ENCODE data around the gene OSR1.
"Not testable (repeated sequence)": the region's sequence is repeated elsewhere in the genome, so short reads cannot be mapped to it uniquely, and the experiment has no call there.

The OSR1 gene

DNA sequence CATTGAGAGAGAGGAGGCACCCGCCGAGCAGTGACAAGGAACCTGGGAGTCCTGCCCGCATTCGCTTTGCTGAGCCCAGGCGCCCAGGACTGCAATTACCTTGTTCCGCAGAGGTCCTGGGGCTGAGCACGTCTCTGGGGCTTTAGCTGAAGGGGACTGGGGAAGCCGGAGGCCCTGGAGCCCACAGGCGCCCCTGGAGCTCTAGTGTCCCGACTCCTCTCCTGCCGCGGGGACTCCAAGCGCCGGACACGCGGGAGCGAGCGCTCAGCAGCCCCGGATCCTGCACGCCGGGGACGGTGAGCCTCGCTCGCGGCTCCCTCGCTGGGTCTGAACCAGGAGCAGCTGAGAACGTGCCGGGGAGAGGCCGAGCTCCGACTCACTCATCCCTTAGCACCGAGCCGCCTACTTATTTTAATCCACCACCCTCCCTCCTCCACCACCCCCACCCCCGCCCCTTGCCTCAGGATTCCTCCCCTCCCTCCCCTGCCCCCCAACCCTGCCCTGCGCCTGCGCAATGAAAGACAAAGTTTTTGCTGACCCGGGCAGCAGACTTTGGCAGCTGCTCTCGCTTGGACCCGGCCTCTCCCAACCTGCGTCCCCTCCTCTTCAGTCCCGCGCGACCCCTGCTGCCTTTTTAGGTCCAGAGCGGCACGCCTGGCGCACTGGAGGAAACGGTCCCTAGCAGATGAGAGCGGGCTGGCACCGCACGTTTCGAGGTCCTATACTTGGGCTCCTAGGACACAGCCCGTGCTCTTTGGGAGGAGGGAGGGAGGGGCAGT is at the start of gene OSR1:
Gene OSR1, minus strand, starts transcription at position 382 of the 779 bp plus-strand sequence. CDS start 4,818 bp downstream, outside the sequence.
- ATAC-seq = peak in 1 of 2 donors; percentile 10

DNA sequence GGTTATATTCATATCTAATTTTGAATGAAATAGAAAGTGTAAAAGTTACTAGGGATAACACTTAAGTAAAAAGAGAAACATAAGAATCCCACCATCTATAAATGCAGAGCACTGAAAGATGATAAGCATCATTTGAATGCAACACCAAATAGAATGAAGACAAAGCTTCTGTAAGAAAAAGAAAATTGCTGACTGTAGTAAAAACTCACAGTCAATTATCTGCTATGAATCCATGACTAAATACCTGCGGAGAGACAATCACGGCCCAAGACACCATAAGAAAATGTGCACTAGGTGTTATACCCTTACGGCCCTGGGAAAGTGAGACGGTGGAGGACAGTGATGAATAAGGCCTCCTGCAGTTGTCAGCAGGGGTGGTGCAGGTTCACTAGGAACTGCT is 45.4 kb upstream of the OSR1 start:
- no peak for ATAC-seq

DNA sequence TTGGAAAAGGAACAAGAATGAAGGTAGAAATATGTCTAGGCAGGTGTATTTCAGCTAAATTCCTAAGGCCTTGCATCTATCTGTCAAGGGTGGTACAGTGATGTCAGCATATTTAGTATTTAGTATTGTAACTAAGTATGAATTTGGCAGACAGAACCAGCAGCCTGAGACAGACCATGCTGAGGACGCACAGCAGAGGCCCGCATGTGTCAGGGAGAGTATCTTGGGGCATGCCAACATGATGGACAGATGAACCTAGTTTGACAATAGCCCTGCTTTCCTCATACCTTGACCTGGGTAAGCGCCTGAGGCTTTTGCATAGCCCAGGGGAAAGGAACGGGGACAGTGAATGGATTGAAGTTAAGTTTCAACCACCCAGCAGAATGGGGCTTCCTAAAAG is 33.8 kb upstream of the OSR1 start:
- ATAC-seq = no peak

DNA sequence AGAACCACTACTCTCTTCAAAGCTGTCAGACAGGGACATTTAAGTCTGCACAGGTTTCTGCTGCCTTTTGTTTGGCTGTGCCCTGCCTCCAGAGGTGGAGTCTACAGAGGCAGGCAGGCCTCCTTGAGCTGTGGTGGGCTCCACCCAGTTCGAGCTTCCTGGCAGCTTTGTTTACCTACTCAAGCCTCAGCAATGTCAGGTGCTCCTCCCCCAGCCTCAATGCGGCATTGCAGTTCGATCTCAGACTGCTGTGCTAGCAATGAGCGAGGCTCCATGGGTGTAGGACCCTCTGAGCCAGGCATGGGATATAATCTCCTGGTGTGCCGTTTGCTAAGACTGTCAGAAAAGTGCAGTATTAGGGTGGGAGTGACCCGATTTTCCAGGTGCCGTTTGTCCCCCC is 31.0 kb upstream of the OSR1 start:
- not testable (repeated sequence) for ATAC-seq

DNA sequence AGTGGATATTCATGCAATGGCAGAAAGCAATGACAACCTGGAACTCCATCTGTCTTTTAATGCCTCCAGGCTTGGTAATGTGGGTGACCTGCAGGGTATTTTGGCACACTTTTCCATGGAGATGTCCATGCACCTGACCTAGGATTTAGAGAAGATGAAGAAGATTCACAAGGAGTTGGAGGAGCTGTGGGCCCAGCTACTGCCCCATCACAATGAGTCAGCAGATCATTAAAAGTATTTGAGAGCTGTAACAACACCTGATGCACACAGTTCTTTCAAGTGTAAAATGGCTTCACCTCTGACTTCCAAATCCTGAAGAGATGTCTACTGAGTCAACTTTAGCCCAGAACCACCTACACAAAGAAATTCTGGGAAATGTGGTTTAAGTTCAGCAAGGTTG is 22.1 kb upstream of the OSR1 start:
- no peak for ATAC-seq

DNA sequence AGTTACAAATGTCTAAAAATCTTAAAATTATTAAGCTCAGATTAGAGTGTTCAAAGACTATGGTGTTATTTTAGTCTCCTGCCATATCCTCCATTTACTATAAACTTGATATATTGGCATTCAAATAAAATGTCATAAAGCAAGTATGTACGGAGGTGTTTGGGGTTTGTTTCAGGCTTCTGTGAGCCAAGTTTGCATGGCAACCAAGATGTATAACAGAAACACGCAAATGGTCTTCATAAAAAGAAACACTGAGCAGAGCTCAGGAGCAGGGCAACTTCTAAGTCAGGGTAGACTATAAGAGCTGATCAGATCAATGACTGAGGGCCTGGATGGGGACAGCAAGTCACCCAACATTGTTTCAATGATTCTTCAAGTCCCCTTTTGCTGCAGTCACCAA is 20.5 kb upstream of the OSR1 start:
- ATAC-seq = no peak

DNA sequence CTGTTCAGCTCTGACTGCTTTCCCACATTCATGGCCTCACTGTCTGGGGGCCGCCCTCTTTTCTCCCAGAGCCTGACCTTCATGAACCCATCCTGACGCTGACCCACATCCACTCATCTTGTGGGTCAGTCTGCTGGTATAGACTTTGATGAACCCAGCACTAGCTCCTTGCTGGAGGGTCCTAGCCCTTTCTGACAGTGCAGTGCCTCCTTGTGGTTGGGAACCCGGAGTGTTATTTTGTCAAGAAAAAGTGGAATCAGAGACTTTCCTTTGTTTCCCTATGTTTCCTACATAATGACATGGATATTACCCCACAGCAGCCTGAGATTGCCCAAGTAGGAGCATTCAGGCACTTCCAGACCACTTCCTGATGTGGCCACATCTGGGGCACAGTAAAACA is 19.3 kb upstream of the OSR1 start:
- ATAC-seq = no peak

DNA sequence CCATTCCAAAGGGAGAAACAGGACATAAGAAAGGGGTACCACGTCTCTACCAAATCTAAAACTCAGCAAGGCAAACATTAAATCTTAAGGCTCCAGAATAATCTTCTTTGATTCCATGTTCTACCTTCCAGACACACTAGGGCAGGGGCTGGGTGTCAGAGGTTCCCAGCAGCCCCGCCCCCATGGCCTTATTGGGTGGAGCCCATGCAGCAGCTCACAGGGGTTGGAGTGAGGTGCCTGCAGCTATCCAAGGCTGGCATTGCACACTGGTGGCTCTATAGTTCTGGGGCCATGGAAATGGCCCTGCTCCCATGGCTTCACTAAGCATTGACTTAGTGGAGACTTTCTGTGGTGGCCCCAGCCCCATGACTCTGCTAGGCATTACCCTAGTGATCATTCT is 14.9 kb upstream of the OSR1 start:
- no peak for ATAC-seq

DNA sequence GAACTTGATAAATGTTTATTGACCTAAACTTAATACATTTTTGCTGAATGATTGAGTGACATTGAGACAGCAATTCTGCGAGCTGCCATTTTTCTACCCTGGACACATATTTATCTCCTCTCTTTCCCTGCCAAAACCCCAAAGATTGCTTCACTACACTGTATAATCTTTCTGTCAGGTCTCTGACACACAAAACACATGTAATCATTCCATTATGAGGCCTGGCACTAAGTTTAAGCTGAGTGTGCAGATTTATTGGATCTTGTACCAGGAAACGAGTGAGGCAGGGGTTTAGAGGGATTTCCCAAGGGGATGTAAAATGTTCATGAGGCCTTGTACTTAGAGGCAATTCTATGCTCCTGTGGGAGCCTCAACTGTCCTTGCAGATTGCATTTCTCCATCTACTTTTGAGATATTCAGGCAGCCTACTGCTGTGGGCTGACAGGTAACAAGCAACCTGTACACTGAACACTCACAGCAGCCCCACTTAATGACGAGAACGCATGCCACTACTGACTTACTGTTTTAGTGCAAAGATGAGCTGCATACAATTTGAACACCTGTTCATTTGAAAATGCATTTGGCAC is 13.7 kb upstream of the OSR1 start:
- no peak for ATAC-seq

DNA sequence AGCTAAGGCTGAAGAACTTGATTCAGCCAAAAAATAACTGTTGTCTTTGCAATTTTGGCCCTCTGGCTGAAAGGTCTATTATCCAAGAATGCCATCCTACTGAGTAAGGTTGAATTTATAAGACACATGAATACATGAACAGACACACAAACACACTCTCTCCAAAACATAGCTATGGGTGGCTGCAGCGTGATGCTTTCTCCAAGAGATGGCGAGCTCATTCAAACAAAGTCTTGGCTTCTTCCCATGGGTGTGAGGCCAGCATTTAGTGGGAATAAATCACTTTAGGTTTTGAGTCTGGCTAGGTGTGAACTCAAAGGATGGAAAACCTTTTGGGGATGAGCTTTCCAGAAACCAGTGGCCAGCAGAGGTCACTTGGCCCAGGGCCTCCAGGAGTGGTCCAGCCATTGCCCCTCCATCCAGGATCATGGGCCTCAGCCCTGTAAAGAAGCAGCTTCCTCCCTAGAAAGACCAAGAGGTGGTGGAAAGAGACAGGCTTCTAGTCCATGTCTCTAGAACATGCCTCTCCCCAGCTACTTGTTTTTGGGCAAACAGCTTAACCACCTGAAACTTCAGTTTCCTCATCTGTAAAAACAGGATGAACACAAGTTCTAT is 11.0 kb upstream of the OSR1 start:
- no peak for ATAC-seq

DNA sequence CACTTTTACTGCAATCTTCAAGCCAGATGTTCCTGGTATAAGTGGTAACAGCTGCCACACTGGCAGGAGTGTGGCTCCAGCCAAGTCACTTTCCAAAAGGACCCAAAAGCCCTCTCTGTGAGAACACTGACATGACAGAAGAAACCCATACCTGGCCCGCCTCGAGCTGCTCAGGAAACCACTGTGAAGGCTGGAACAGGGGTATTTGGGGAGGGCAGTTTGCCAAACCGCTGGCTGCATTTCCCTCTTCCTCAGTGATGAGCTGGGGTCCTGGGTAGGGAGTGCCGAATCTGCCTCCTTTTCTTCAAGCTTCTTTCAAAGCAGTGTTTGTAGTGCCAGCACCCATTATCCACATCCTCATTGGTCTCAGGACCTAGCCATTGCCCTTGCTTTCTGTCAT is 10.3 kb upstream of the OSR1 start:
- no peak for ATAC-seq

DNA sequence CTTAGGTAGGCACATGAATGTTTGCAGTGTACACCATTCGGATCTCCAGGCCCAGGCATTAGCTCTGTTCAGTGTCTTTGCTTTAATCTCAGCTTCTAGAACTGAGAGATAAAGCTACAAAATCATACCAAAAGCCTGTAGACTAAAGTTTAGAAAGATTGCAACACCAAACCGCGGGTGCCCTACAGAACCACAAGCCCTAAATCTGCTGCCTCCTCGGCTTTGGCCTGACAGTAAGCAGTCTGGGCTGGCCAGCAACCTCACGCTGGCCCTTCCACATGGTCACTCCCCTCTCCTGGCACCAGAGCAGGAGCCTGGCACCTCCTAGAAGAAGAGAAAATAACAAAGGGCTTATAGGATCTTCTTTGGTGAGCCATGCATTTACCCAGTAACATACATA is 8.9 kb upstream of the OSR1 start:
- ATAC-seq = no peak

DNA sequence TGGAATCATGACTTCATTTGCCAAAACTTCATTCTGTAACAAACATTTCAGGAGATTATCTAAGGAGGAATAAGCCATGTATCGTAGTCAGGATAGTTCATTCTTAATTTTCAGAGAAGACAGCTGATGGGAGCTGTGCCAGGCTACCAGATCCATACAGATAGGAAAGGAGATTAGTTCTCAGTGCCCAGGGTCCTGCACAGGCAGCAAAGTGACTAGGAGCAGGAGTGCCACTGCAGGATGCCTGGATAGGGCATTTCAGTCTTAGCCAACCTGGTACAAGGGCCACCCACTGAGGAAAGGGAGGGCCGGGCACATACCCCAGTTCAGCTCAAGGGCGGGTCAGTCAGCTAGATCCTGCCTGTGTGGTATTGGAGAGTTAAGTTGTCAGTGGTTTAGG is 6.7 kb upstream of the OSR1 start:
- no peak for ATAC-seq

DNA sequence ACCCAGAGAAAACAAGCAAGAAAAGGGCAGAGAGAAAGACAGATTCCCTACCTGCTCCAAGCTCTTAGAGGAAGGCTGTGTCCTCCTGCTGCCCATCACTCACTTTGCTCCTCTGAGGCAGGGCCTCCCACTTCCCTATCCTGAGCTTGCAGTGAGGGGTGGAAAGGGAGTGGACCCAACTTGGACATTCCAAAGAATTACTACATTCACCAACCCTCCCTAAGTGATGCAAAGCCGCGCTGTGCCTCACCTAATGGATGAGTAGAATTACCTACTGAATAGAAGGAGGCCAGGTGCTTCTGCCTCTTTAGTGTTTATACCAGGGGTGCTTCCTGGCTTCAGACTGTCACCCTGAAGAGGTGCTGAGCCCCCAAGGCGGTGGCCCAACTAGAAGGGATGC is 5.6 kb upstream of the OSR1 start:
- no peak for ATAC-seq

DNA sequence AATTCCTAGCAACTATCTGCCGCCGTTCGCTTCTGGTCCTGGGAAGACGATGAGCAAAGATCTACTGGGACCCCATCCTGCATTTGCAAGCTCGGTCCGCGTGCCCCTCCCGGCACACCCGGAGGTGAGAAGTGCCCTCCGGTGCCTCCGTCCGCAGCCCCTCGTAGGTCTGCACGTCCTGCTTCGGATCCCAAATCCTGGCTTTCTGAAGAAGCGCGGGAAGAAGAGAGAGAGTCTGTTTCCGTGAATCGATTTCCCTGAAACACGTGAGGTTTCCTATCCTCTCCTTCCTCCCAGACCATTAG is 5.0 kb upstream of the OSR1 start:
- no peak for ATAC-seq

DNA sequence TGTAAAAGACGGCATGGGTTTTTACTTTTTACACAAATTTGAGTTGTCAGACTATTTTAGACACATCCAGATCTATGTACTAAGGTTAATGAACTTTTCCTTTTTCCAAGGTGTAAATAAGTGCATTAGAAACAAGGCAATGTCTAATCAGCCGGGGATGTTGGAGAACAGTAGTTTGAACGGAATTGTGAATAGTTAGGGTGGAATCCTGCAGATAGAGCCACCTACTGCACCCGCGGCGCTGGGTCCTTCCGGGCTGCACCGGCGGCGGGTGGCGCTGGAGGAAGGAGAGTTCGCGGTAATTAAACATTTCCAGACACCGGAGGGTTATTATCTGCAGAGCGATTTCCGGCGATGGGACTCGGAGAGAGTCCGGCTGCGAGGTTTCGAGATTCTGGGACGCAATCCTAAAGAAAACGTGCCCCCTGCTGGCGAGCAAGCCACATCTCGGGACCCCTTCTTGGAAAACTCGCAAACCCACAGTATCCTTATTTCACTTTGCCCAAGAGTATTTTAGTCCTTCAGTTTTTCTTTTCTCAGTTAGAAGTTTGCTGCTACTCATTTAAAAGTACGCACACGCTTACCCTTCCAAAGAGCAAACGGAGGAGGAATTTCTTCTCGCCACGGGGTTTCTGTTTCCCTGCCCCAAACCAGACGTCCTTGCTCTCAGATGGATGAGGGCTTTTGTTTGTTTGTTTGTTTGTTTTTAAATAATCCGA is 4.5 kb upstream of the OSR1 start:
- peak; percentile 21 to 26 for ATAC-seq

DNA sequence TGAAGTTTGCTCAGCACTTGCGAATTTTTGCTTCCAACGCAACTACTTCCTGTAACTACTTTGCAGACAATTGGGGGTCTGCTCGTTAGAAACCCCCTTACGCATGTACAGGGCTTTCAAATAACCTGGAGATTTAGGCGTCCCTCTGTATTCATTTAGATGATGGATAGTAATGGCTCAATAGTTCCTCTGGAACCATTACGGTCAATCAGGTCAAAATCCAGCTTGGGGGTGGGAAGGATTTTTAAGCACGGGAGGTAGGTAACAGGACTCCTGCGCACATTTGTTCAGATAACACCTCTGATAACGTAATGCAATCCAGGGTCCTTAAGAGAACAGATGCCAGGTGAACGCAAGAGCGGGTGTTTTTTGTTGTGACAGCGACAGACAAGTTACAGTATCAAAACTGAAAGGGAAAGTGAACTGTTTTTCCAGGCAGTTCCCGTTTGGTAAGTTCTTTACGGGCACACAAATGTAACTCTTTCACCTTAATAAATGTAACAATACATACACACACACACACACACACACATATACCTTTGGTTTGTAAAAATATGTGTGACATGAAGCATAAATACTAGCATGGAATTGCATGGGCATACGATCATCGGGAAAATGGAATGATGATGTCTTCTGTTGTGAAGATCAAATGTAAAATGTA is 3.8 kb upstream of the OSR1 start:
- ATAC-seq = peak in 1 of 2 donors; percentile 15

DNA sequence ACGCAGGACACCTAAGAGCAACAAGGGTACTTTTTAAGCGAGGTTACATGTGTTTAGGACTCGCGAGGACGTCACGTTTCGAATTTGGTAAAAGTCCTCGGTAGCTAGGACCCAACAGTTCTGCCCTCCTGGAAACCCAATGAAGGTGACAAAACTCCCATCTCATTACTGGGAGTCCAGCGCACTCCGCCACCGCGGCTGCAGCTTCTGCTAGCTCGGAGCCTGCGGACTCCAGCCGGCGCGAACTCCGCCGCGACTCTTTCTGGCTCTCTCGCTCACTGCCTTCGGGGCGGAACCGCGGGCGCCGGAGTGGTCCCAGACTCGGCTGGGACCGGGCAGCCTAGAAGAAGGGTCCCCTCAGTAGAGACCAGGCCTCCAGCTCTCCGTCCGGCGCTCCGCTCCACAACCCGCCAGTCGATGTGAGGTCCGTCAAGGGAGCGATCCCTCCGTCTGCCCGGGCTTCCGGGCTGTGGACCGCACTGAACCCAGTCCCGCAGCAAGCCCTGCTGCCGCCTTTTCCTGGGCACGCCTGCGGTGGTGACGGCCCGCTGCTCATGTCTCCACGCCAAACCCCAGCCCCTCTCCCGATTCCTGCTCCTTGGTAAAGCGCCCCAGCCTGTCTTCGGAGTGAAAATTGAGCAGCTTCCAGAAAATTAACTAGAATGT is 3.0 kb upstream of the OSR1 start:
- ATAC-seq = no peak

DNA sequence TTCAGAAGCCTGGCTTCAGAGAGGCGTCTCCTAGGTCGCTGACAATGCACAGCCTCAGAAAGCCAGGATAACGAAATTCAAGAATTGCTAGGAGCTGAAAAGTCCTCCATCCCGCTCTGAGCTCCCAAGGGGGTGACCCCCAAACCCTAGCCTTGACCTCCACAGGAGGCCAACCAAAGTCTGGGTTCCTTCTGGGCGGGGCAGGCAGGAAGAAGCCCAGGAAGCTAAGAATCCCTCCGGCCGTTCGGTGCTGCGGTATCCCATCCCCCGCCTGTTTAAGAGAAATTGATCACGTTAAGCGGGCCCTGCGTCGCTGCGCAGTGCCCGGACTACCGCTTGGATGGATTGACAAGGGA is 2.5 kb upstream of the OSR1 start:
- no peak for ATAC-seq

DNA sequence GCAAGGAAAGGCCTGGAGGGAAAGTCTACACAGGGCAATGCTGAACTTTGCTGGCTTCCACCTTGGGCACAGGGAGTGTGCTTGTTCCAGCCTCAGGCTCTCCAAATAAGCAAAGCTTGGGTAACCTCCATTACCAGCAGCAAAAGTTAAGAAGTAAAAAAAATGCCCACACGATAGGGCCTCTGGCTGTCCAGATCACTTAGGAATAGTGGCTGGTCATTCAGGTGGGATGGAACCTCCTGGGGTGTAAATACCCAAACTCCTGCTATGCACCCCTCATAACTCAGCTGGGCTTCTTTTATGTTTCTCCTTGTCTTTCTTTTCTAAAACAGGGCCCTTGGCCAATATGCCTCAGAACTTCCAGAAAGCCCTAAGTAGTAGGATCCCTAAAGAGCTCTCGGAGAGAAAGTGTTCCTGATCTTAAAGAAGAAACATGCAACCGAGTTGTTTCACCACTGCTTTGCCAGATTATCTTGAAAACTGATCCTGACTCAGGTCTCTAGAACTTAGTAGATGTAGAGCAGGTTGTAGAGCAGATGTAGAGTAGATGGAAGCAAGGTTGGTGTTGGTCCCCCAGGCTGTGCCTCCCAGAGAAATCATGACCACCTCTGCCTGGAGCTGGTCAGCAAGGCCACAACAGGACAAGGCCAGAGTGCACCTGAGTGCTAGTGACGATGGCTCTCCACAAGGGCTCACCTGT is 2.0 kb upstream of the OSR1 start:
- ATAC-seq = no peak

DNA sequence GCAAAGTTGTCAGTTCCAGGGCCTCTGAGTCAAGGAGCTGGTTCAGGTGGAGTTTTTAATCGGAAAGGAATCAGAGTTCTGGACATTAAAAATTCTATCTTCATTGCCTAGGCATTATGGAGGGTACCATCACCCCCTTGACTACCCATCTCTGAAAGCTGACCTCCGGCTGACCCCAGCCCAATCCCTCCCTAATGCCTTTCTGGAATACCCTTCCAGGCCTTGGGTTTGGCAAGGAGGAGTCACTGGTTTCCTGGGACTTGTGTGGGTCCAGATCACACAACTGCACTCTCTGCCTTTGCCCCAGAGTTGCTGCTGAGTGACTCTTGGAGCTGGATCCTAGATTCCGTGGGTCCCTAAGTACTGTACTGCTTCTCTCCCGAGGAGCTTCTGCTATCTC is 1.0 kb upstream of the OSR1 start:
- ATAC-seq = no peak

DNA sequence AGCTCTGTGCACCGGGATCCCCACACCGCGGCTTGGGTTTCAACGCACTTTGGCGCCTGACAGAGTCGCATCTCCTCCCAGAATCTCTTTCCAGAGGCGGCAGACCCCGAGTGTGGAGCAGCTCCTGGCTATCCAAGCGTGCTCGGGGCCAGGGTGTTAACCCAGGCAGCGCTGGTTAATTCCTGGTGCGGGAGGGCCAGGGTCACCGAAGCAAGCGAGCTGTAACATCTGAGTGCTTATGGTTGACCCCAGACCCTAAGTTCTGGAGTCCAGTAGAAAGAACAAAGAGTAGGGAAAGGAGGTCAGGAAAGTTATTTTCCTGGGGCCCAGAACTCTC is 566 bp upstream of the OSR1 start:
- no peak for ATAC-seq

All from activated CD4-positive, CD25-positive, alpha-beta regulatory T cell treated with anti-CD3 and anti-CD28 coated beads, Interleukin-2, amount 50 U/mL, for 24 hours (primary cell).